HG02571 (cell line): ENCODE measurements around the gene SEMA4D.
"Not testable (repeated sequence)": the region's sequence is repeated elsewhere in the genome, so short reads cannot be mapped to it uniquely, and the experiment has no call there.

ENCODE experiments used
- ATAC-seq: cut with Tn5 transposase; IDR thresholded peaks from one replicate; pipeline ENCODE4 v1.9.1; 2021; ENCODE audit warnings: mild to moderate bottlenecking, moderate library complexity; ENCODE audit not compliant: unreplicated experiment

SEMA4D gene

DNA sequence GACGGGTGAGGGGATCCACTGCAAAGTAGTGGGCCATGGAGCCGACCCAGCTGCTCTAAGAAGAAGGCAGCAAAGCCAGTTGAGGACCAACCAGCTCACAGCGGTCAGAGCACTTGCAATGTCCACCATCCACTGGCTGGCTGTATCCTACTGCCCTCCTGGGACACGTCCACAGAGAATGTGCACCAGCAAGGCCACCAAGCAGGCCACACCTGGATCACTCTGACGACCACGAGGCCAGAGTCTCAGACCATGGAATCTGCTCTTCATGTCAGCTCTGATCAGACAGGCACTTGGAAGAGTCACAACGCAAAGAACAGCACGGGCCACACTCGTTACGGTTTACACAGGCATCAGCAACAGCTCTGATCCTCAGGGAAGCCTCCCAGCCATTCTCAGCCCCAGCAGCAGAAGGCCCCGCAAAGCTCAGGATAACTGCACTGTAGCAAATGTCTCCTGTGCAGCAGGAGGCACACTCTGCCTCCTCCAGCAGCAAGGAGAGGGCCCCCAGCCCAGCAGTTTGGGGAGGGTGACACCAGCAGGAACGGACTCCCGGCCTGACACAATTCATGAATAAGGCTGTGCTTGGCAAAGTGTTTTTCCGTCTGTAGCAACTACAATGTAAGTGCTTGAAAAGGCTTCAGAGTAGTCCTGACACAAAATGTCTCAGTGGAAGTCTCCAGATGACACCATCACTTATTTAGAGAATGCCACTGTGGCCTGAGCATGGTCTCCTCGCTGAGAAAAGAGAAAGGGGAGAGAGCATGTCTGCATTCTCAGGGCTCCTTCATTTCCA lies 15.7 kb downstream of the SEMA4D start:
- no peak for ATAC-seq

DNA sequence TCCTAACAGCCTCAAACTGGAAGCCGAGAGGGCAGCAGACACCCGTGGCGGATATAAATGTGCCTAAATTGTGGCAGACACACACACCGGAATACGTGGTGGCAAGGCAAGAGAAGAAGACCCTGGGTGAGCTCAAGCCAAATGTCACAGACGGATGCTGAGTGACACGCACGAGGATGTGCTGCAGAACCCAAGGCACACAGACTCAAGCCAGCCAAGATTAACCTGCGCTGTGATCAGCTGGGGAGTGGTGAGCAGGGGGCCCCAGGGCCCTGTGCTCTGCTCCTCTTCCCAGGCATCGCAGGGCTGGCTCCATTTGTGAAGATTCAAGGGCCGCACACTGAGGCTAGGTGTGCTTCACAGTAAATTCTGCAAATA lies 16.4 kb downstream of the SEMA4D start:
- no peak for ATAC-seq

DNA sequence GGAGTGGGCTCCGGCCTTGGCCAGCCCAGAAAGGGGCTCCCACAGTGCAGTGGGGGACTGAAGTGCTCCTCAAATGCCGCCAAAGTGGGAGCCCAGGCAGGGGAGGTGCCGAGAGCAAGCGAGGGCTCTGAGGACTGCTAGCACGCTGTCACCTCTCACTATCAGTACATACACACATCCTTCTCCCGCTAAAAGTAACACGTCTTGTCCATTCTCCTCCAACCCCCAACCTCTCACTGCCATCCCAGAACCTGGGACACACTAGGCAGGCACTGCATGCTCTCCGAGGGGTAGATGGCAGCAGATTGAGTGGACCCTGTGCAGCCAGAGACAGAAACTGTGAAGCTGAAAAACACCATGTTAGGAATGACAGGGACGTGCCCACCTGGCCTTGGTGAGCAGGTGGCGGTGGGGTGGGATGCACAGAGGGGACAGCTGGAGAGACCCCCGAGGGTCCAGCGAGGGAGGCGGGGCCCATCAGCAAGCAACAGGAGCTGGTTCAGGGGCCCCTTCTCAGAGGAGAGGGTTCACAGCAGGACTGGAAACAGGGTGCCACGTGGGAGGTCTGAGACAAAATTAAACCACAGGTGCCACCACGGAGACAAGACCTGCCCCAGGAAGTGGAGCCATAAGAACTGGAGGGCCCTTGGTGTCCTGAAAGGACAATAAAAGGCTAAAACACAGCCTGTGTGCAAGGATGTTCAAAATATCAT lies 16.9 kb downstream of the SEMA4D start:
- ATAC-seq: no peak

DNA sequence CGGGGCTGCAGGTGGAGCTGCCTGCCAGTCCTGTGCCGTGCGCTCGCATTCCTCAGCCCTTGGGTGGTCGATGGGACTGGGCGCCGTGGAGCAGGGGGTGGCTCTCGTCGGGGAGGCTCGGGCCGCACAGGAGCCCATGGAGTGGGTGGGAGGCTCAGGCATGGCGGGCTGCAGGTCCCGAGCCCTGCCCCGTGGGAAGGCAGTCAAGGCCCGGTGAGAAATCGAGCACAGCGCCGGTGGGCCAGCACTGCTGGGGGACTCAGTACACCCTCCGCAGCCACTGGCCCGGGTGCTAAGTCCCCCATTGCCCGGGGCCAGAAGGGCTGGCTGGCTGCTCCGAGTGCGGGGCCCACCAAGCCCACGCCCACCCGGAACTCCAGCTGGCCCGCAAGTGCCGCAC lies 17.5 kb downstream of the SEMA4D start:
- ATAC-seq: not testable (repeated sequence)

DNA sequence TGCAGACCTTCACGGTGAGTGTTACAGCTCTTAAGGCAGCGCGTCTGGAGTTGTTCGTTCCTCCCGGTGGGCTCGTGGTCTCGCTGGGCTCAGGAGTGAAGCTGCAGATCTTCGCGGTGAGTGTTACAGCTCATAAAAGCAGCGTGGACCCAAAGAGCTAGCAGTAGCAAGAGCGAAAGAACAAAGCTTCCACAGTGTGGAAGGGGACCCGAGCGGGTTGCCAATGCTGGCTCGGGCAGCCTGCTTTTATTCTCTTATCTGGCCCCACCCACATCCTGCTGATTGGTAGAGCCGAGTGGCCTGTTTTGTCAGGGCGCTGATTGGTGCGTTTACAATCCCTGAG lies 18.3 kb downstream of the SEMA4D start:
- ATAC-seq: not testable (repeated sequence)

DNA sequence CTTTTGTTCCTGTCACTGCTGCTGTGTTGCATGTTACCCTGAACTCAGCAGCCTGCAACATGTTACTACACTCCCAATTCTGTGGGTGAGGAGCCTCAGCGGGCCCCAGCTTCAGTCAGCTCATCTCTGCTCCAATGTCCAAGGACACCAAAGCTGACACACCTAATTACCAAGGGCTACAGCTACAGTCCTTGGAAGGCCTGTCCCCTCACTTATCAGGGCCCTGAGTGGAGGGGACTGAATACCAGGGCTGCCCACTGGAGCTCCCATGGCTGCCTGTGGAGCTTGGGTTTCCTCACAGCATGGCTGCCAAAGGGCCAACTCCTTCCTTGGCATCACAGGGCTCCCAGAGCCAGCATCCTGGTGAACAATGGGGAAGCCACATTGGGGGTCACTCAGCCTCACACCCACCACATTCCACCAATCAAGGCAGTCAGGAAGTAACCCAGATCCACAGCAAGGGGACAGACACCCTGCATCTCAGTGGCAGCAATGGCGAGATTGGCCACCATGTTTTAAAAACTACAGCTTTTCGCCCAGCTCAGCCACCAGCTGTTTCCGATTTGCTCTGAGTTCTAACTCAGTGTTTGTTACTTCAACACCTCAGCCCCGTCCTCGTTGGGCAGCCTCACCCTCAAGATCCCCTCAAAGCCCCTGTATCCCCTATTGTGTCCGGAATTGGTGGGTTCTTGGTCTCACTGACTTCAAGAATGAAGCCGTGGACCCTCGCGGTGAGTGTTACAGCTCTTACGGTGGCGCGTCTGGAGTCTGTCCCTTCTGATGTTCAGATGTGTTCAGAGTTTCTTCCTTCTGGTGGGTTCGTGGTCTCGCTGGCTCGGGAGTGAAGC lies 18.9 kb downstream of the SEMA4D start:
- no peak for ATAC-seq

DNA sequence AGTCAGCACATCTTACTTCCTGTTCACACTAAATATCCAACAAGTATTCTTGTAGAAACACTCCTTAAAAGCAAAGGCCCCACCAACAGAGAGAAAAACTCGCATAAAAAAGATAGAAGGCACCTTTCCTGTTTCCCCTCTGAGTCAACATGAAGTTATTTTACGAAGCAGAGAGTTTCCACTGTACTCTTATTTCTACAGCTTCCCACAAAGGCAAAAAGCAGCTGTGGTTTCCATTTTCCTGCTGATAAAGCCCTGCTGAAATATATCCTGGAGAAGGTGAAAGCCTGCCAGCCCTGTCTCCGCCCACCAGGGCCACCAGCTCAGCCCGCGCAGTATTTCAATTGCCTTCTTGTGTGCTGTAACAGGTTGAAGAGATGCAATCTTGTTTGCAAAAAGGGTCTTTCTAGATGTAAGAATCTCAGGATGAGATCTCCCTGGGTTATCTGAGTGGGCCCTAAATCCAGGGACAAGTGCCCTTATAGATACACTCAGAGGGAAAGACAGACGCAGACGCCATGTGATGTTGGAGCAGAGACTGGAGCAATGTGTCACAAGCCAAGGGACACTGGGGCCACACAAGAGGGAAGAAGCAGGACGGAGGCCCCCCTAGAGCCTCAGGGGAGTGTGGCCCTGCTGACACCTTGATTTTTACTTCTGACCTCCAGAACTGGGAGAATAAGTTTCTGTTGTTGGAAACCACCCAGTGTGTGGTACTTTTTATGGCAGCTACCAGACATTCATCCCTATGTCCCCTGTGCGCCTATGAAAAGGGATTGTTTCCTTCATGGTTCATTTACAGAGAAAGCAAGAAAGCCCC lies 19.9 kb downstream of the SEMA4D start:
- no peak for ATAC-seq

DNA sequence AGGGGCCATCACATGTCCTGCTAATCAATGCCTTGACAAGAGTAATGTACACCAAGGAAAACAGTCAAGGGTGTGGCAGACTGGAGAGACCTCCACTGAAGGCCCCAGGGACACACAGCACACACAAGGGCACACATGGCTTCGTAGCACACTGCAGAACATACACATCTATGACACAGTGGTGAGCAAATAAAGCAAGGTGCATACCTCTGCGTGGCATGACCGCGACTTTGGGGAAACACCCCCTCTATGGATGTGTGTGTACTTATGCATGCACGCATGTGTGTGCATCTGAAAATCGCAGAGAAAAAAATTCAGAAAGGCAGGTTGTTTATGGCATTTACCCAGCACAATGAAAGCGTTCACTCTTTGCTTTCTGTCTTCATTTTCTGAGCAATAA lies 20.5 kb downstream of the SEMA4D start:
- ATAC-seq: no peak

DNA sequence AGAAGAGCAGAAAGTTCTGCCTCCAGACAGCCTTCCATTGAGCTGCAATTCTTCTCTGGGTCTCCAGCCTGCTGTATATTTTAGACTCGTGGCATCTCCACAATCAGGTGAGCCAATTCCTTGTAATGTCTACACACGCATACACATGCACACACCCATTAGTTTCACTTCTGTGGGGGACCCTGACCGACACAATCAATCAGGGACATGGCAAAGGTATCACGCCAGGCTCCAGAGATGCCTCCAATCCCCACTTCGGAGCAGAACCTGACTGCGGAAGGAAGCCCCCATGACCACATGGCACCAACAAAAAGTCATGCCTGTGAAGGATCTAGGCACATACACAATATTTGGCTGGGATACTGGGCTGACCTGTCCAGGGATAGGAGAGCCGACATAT lies 21.4 kb downstream of the SEMA4D start:
- no peak for ATAC-seq

DNA sequence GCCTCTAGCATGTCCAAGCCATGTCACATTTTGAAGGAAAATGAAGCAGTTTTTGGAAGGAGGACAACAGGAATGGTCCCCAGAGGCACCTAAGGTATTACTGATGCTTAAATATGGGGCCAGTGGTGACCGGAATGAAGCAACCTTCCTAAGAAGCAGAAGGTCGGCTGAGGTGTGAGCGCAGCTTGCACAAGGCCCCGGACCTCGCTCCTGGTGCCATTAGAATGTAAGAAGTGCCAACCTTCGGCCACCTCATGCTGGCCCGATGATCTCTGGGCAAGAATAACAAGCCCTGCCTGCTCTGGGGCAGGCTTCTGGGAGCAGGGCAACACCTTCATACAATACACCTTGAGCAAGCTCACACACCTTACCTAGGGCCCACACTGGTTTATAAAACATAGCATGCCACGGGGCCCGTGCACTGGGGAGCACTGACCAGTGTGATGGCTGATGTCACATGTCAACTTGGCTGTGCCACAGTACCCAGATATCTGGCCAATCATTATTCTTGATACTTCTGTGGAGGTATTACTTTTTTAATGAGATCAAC lies 21.9 kb downstream of the SEMA4D start:
- ATAC-seq: no peak

DNA sequence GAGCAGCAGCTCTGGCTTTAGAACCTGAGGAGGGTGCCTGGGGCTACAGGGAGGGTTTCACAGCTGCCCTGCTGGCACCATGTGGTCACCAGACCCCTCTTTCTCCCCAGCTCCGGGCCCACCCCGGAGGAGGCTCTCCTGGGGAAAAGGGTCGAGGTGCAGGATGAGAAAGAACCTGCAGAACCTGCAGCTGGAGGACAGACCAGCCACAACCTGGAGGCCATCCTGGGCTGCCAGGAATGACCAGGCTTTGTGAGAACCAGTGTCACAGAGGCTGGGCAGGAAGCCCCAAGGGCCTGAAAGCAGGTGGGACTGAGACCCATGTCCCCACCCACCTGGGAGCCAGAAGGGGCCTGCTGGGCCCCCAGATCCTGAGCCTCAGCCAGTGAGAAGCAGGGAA lies 23.0 kb downstream of the SEMA4D start:
- no peak for ATAC-seq

DNA sequence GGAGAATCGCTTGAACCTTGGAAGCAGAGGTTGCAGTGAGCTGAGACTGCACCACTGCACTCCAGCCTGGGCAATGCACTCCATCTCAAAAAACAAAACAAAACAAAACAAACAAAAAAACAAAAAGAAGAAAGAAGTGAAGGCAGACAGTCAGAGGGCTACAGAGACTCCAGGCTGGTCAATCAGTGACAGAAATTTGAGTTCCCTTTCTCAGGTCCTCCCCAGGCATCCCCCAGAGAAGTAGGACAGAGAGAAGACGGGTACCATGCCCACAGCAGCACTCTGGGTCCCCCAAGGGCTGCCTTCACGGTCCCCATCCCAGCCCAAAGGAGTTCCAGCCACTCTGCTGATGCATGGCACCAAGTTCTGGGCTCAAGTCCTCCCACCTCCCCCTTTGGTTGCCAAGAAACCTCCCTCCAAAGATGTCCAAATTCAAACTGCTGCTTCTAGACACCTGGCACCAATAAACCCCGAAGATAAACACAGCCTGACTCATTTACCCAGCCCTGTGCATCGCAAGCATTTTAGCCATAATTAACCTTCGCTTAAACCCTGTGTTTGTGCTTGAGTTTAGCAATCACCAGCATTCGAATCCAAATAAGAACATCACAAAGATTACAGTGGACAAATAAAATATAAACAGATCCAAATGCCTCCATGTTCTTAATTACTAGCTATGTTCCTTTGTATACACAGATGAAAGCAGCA lies 24.0 kb downstream of the SEMA4D start:
- ATAC-seq: no peak

DNA sequence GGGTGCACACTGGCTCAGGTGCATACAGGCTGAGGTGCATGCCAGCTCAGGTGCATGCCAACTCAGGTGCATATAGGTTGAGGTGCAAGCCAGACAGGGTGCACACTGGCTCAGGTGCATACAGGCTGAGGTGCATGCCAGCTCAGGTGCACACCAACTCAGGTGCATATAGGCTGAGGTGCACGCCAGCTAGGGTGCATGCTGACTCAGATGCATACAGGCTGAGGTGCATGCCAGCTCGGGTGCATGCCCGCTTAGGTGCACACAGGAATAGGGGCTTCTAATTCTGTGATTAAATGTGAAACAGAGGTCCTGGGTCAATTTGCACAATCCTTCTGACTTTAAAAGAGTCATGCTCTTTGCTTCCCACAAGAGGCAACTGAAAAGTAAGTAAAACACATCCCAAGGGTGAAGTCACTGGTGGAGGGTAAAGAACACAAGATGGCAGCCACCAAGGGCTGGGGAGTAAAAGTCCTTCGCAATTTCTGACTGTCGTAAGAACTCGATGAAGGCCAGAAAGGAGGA lies 26.1 kb downstream of the SEMA4D start:
- not testable (repeated sequence) for ATAC-seq

DNA sequence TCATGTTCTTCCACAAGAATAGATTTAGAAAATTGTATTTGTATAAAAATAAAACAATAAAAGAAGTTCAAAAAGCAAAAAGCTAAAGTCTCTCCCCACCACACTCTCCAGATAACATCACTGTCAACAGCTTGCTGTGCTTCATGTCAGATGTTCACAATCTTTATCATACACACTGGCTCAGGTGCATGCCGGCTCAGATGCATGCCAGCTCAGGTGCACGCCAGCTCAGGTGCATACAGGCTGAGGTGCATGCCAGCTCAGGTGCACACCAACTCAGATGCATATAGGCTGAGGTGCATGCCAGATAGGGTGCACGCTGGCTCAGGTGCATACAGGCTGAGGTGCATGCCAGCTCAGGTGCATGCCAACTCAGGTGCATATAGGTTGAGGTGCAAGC lies 26.5 kb downstream of the SEMA4D start:
- ATAC-seq: no peak

DNA sequence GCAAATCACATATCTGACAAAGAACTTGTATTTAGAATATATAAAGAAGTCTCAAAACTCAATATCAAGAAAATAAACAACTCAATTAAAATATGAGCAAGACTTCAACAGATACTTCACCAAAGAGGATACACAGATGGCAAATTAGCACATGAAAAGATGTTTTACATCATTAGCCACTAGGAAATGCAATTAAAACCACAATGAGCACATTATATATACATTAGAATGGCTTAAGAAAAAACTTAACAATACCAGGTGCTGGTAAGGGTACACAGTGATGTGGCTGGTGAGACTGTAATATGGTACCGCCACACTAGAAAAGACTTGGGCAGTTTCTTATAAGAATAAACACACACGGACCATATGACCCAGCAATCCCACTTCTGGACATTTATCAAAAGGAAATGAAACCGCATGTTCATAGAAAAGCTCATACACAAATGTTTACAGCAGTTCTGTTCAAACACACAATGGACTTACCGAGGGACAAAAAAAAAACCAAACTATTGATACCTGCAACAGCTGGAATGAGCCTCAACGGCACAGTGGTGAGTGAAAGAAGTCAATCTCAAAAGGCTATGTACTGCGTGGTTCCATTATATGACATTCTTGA lies 27.6 kb downstream of the SEMA4D start:
- no peak for ATAC-seq

DNA sequence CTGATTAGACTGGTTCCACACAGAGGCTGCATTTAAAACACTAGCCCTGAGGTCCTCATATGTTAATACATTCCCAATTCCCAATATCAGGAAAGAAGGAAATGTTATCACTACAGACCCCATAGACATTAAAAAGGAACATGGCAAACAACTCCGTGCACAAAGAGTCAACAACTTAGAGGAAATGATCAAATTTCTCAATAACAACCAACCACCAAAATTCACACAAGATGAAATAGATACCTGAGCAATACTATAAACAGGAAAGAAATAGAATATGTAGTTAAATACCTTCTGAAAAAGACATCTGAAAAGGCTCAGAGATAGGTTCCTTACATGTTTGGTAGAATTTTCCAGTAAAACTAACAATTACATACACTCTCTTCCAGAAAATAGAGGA lies 28.9 kb downstream of the SEMA4D start:
- no peak for ATAC-seq

DNA sequence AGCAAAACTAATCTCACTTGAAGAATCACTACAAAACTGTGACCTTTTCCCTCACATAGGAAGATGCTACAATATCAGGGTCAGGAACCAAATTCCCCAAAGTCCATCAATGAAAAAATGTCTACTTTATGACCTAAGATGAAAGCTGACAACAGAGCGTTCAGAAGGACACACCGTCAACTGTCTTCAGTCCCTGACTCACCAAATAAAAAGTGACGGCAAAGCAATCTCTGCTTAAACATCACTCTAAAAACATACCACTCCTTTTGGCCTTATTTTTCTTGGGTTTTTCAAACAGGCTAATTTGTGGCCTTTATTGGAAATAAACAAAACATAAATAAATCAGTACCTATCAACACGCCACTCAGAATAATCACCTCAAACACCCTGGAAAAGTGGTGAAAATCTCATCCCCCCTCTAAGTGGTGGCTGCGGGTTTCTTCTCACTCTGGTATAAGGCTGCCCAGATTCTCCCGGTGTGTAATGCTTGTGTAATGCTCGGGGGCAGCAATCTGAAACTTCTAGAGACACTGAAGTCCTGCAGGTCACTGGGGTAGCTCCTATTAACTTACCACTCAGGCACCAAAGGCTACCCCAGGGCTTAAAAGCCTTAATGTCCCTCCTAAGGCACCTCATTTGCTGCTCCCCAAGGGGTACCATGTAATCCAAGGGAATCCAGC lies 29.5 kb downstream of the SEMA4D start:
- ATAC-seq: no peak

DNA sequence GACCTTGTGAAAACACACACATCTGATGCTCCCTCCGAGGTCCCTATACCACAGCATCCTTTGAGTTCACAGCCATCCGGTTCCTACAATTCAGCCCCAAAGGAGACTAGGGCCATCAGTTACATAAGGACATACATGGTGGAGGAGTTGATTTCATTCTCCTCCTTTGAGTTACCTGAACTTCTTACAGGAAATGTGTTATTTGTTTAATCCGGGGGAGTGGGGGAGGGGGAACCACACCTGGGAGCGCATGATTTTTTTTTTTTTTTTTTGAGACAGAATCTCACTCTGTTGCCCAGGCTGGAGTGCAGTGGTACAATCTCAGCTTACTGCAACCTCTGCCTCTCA lies 30.7 kb downstream of the SEMA4D start:
- ATAC-seq: peak; percentile 6
